CD14-positive monocyte (primary cell): ENCODE measurements around the gene TSPAN32. TPM values are rescaled to one million over a fixed set of nuclear protein-coding genes. Genes with fewer than 3 reads are reported as not detected.

Source experiments
- DNase-seq, 3 donors: peaks; one replicate each; pipeline ENCODE4 v3.0.0-alpha.2; 2011 to 2022
- H2AFZ ChIP-seq: 2 replicates; pipeline ENCODE4 v1.6.0; 2012; ENCODE audit warnings: mild to moderate bottlenecking, low read depth, low read length, inconsistent platforms; ENCODE audit not compliant: insufficient read depth, poor library complexity, severe bottlenecking
- H3K27ac ChIP-seq, 2 donors: 1 replicate in 1 of 2; 2 replicates in 1 of 2; pipeline ENCODE4 v1.5.1; 2012 to 2013; ENCODE audit warnings: low read length in 2 of 2, control low read depth in 1 of 2, inconsistent platforms in 1 of 2, low read depth in 1 of 2, mild to moderate bottlenecking in 1 of 2
- H3K27me3 ChIP-seq, 2 donors: one replicate each; pipeline versions ENCODE4 v1.6.0 to v1.6.1; 2011 to 2013; ENCODE audit warnings: low read length in 2 of 2; ENCODE audit not compliant: control insufficient read depth in 2 of 2, insufficient read depth in 2 of 2
- H3K36me3 ChIP-seq, 2 donors: replicated peaks in 1 of 2; 1 replicate in 1 of 2; 2 replicates in 1 of 2; pipeline versions ENCODE4 v1.5.1 to v1.6.1; 2012 to 2013; ENCODE audit warnings: low read length in 2 of 2, control low read depth in 1 of 2, inconsistent platforms in 1 of 2, mild to moderate bottlenecking in 1 of 2; ENCODE audit not compliant: insufficient read depth in 2 of 2, control insufficient read depth in 1 of 2
- H3K4me1 ChIP-seq, 2 donors: 1 replicate in 1 of 2; 2 replicates in 1 of 2; pipeline versions ENCODE4 v1.5.1 to v1.6.1; 2012 to 2013; ENCODE audit warnings: low read length in 2 of 2, control low read depth in 1 of 2, inconsistent platforms in 1 of 2, mild to moderate bottlenecking in 1 of 2, moderate library complexity in 1 of 2; ENCODE audit not compliant: insufficient read depth in 2 of 2, control insufficient read depth in 1 of 2
- H3K4me2 ChIP-seq: replicated peaks from 2 replicates; pipeline ENCODE3; 2012; ENCODE audit warnings: low read length, moderate library complexity, mild to moderate bottlenecking; ENCODE audit not compliant: poor library complexity, severe bottlenecking; ENCODE audit errors: extremely low read depth
- H3K4me3 ChIP-seq, 3 experiments: fragments of 200-600 bp in 1 of 3; sonication (generic) in 1 of 3; replicated peaks in 1 of 3; 1 replicate in 2 of 3; 2 replicates in 1 of 3; pipeline ENCODE4 v1.5.1; 2011 to 2013; ENCODE audit warnings: low read length in 3 of 3, mild to moderate bottlenecking in 3 of 3, control low read depth in 2 of 3, low read depth in 2 of 3, inconsistent platforms in 1 of 3, moderate library complexity in 1 of 3
- H3K79me2 ChIP-seq: 2 replicates; pipeline ENCODE4 v1.6.0; 2012; ENCODE audit warnings: mild to moderate bottlenecking, control low read depth, inconsistent platforms, low read length, moderate library complexity; ENCODE audit not compliant: insufficient read depth
- H3K9ac ChIP-seq: 2 replicates; pipeline ENCODE4 v1.6.0; 2017; ENCODE audit warnings: low read length, mild to moderate bottlenecking; ENCODE audit not compliant: insufficient read depth, poor library complexity, severe bottlenecking
- H3K9me3 ChIP-seq, 2 donors: replicated peaks in 1 of 2; 1 replicate in 1 of 2; 2 replicates in 1 of 2; pipeline versions ENCODE4 v1.5.1 to v1.6.1; 2012 to 2013; ENCODE audit warnings: low read length in 2 of 2, control low read depth in 1 of 2; ENCODE audit not compliant: control insufficient read depth in 1 of 2, insufficient read depth in 1 of 2
- H4K20me1 ChIP-seq: 2 replicates; pipeline ENCODE4 v1.6.0; 2012; ENCODE audit warnings: mild to moderate bottlenecking, low read length, control low read depth, moderate library complexity; ENCODE audit not compliant: insufficient read depth
- H3K27ac Mint-ChIP-seq, 7 donors: one replicate each; pipeline ENCODE4 v1.8.0; 2020; ENCODE audit warnings: mild to moderate bottlenecking in 7 of 7, mixed read lengths in 7 of 7, moderate library complexity in 6 of 7, inconsistent platforms in 2 of 7
- H3K27me3 Mint-ChIP-seq, 3 donors: one replicate each; pipeline ENCODE4 v1.8.0; 2021 to 2022; ENCODE audit warnings: low read depth in 3 of 3, mild to moderate bottlenecking in 3 of 3, mixed read lengths in 3 of 3, moderate library complexity in 3 of 3, inconsistent platforms in 1 of 3
- H3K36me3 Mint-ChIP-seq, 2 donors: one replicate each; pipeline ENCODE4 v1.8.0; 2020; ENCODE audit warnings: mixed read lengths in 2 of 2, inconsistent platforms in 1 of 2, mild to moderate bottlenecking in 1 of 2
- H3K4me1 Mint-ChIP-seq: one replicate; pipeline ENCODE4 v1.8.0; 2020; ENCODE audit warnings: mild to moderate bottlenecking, mixed read lengths
- H3K4me3 Mint-ChIP-seq, 2 donors: one replicate each; pipeline ENCODE4 v1.8.0; 2020; ENCODE audit warnings: mild to moderate bottlenecking in 2 of 2, mixed read lengths in 2 of 2, moderate library complexity in 1 of 2
- H3K9me3 Mint-ChIP-seq, 7 donors: one replicate each; pipeline ENCODE4 v1.8.0; 2020 to 2022; ENCODE audit warnings: mixed read lengths in 7 of 7, mild to moderate bottlenecking in 6 of 7, moderate library complexity in 6 of 7, inconsistent platforms in 2 of 7
- CTCF ChIP-seq: fragments of 200-600 bp; IDR thresholded peaks from one replicate; pipeline ENCODE4 v1.8.0; 2022; ENCODE audit warnings: antibody characterized with exemption, mild to moderate bottlenecking
- WGBS: methylation state at CpG from one replicate; pipeline ENCODE4 v1.1.5; 2013; ENCODE audit warnings: missing lambda C conversion rate; ENCODE audit not compliant: insufficient coverage; 5-methylcytosine and 5-hydroxymethylcytosine counted together
- intact Hi-C, 2 donors: fragments of 100-400 bp; cut with micrococcal nuclease; formaldehyde crosslinking; loops; one replicate each; pipeline versions ENCODE4 v1.15.0 to v1.15.1; 2023
- polyA plus RNA-seq, 3 donors: library from polyadenylated mRNA; depleted of rRNA in 1 of 3; unstranded in 2 of 3; stranded (reverse) in 1 of 3; fragments of 300-500 nt in 2 of 3; fragments of >200 nt in 1 of 3; fragmentation: Illumina TruSeq in 2 of 3; gene quantifications; 1 replicate in 2 of 3; 2 replicates in 1 of 3; pipeline ENCODE4 v1.2.3, GENCODE V29; 2012 to 2021

TSPAN32 gene
- polyA plus RNA-seq, 3 donors = 34.8 to 136 (median 82.5) TPM

- TF ChIP-seq CTCF = no peak
- 100% methylated on average over 7 of the region's 7 CpGs for whole genome bisulfite sequencing
- no peak for DNase-seq
Observed at GRCh38 chr11:2272946-2273280, 28.9 kb upstream of the TSPAN32 start.

GRCh38 chr11:2273311-2273710, 28.5 kb upstream of the TSPAN32 start:
- peaks cover 2 to 14% (median 8%) of the 10 kb centered on the region in 7 donors for H3K9me3 Mint-ChIP-seq
- H3K4me3 Mint-ChIP-seq = peak overlapping the region in 1 of 2 donors; percentile 43
- peaks cover 19 to 32% of the 10 kb centered on the region in 2 donors for H3K4me1 ChIP-seq
- intact Hi-C loops = no loop called here
- no peaks in the 10 kb centered on the region for H4K20me1 ChIP-seq
- H3K36me3 ChIP-seq = no peaks in the 10 kb centered on the region
- no peak overlapping the region for H2AFZ ChIP-seq
- H3K27me3 ChIP-seq = peaks cover 0 to 14% of the 10 kb centered on the region in 2 donors
- no peak for DNase-seq
- H3K9ac ChIP-seq = no peak overlapping the region
- no peaks in the 10 kb centered on the region for H3K79me2 ChIP-seq
- 97% methylated on average over 11 of the region's 15 CpGs for WGBS
- no peak overlapping the region for H3K27ac ChIP-seq
- no peak overlapping the region for H3K4me2 ChIP-seq
- peaks cover 14 to 42% (median 20%) of the 10 kb centered on the region in 3 donors for H3K27me3 Mint-ChIP-seq
- H3K4me1 Mint-ChIP-seq = peaks cover 14% of the 10 kb centered on the region
- H3K27ac Mint-ChIP-seq = peak overlapping the region in 1 of 7 donors; percentile 23
- H3K4me3 ChIP-seq = no peak overlapping the region
- H3K36me3 Mint-ChIP-seq = no peaks in the 10 kb centered on the region
- H3K9me3 ChIP-seq = peaks cover 0 to 2% of the 10 kb centered on the region in 2 donors
- TF ChIP-seq CTCF = no peak

More at GRCh38 chr11:2272946-2273280, 28.9 kb upstream of the TSPAN32 start:
- H2AFZ ChIP-seq = no peak overlapping the region
- peaks cover 0 to 14% of the 10 kb centered on the region in 2 donors for H3K27me3 ChIP-seq
- H3K9me3 ChIP-seq = peaks cover 0 to 2% of the 10 kb centered on the region in 2 donors
- H3K4me3 ChIP-seq = no peak overlapping the region
- no peak overlapping the region for H3K9ac ChIP-seq
- no peaks in the 10 kb centered on the region for H3K79me2 ChIP-seq
- peaks cover 23 to 36% of the 10 kb centered on the region in 2 donors for H3K4me1 ChIP-seq
- intact Hi-C loops = no loop called here
- H3K4me2 ChIP-seq = no peak overlapping the region
- no peak overlapping the region for H3K27ac ChIP-seq
- Mint-ChIP-seq H3K4me3 (peak overlapping the region in 1 of 2 donors; percentile 28), H3K36me3 (peaks cover 3% of the 10 kb centered on the region in 2 donors), H3K4me1 (peaks cover 18% of the 10 kb centered on the region), H3K27ac (no peak overlapping the region), H3K27me3 (peaks cover 16 to 40% (median 18%) of the 10 kb centered on the region in 3 donors), H3K9me3 (peaks cover 2 to 13% (median 6%) of the 10 kb centered on the region in 7 donors)
- H3K36me3 ChIP-seq = no peaks in the 10 kb centered on the region
- H4K20me1 ChIP-seq = no peaks in the 10 kb centered on the region
